Endodermal cell (in vitro differentiated cells): ENCODE results near the gene PIRT. TPM values are rescaled to one million over a fixed set of nuclear protein-coding genes. Genes with fewer than 3 reads are reported as not detected.

Source experiments
- DNase-seq: peaks from one replicate; pipeline ENCODE4 v3.0.0-alpha.2; 2017
- H3K27ac ChIP-seq: 2 replicates; pipeline ENCODE4 v1.5.1; 2013; ENCODE audit warnings: mild to moderate bottlenecking, low read depth, low read length, moderate library complexity
- H3K27me3 ChIP-seq: 2 replicates; pipeline ENCODE4 v1.6.1; 2013; ENCODE audit warnings: mild to moderate bottlenecking, low read length, moderate library complexity; ENCODE audit not compliant: insufficient read depth, control insufficient read depth, poor library complexity, severe bottlenecking
- H3K36me3 ChIP-seq: 2 replicates; pipeline ENCODE4 v1.7.0; 2013; ENCODE audit warnings: mild to moderate bottlenecking, low read length, moderate library complexity; ENCODE audit not compliant: control insufficient read depth, insufficient read depth
- H3K4me1 ChIP-seq: one replicate; pipeline ENCODE4 v1.7.0; 2013; ENCODE audit warnings: low read length; ENCODE audit not compliant: control insufficient read depth, insufficient read depth
- H3K4me3 ChIP-seq: 2 replicates; pipeline ENCODE4 v1.5.1; 2013; ENCODE audit warnings: mild to moderate bottlenecking, low read length, moderate library complexity
- H3K9ac ChIP-seq: 2 replicates; pipeline ENCODE4 v1.6.1; 2013; ENCODE audit warnings: mild to moderate bottlenecking, low read length, moderate library complexity; ENCODE audit not compliant: poor library complexity, severe bottlenecking; ENCODE audit errors: extremely low read depth
- H3K9me3 ChIP-seq: 2 replicates; pipeline ENCODE4 v1.6.1; 2013; ENCODE audit warnings: mild to moderate bottlenecking, low read length, moderate library complexity; ENCODE audit not compliant: control insufficient read depth
- H3K27ac Mint-ChIP-seq: 2 replicates; pipeline ENCODE4 v1.8.0; 2020; ENCODE audit warnings: mixed read lengths
- H3K27me3 Mint-ChIP-seq: 2 replicates; pipeline ENCODE4 v1.8.0; 2021; ENCODE audit warnings: mild to moderate bottlenecking, mixed read lengths; ENCODE audit not compliant: insufficient read depth
- H3K36me3 Mint-ChIP-seq: 2 replicates; pipeline ENCODE4 v1.8.0; 2020; ENCODE audit warnings: low read depth, mixed read lengths
- H3K4me1 Mint-ChIP-seq: 2 replicates; pipeline ENCODE4 v1.8.0; 2020; ENCODE audit warnings: mixed read lengths
- H3K4me3 Mint-ChIP-seq: 2 replicates; pipeline ENCODE4 v1.8.0; 2020; ENCODE audit warnings: mild to moderate bottlenecking, moderate library complexity, mixed read lengths
- H3K9me3 Mint-ChIP-seq: 2 replicates; pipeline ENCODE4 v1.8.0; 2020; ENCODE audit warnings: mild to moderate bottlenecking, mixed read lengths
- WGBS, 2 experiments: methylation state at CpG; one replicate each; pipeline versions ENCODE4 v1.1.5 to v1.1.7; 2013; ENCODE audit warnings: missing lambda C conversion rate in 2 of 2, mixed read lengths in 1 of 2; ENCODE audit not compliant: insufficient coverage in 1 of 2, insufficient read length in 1 of 2; 5-methylcytosine and 5-hydroxymethylcytosine counted together
- total RNA-seq, 2 donors: library from RNA; stranded (reverse); fragmentation: NEBNext Ultra II Directional in 1 of 2; extraction: Animal tissue kit (Norgen Biotek cat#: 25700) in 1 of 2; gene quantifications; 2 replicates in 1 of 2; 3 replicates in 1 of 2; pipeline ENCODE4 v1.2.1, GENCODE V29; 2021
- TF ChIP-seq, protein P1 (sequence below): fragments of 200-600 bp; sonication (generic); conservative IDR thresholded peaks from 2 replicates; pipeline ENCODE4 v1.5.0; 2021; ENCODE audit warnings: antibody characterized with exemption, mild to moderate bottlenecking

The PIRT gene
- total RNA-seq, 2 donors from 2014 or later, result not detected

DNA sequence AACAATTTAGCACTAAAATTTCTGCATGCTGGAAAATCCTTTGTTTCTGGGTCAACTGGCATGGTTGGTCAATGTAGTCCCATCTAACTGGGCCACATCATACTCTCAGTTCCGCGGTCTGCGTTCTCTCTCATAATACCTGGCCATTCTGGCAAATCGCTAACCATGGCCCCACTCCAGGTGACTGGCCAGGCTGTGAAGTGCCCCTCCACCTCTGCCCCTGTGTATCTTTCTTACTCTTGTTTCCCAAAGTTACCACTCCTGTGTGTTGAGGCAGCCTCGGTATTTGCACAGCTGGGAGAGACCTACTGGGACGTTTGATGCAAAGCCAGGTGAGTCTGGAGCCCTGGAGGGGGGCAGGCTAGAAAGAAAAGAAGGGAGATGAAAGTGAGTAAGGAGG is 32.0 kb downstream of the PIRT start:
- H3K27me3 Mint-ChIP-seq, result peaks cover 3% of the 10 kb centered on the region
- no peak overlapping the region for H3K4me3 Mint-ChIP-seq
- H3K9me3 Mint-ChIP-seq, result no peaks in the 10 kb centered on the region
- TF ChIP-seq, protein P1, sequence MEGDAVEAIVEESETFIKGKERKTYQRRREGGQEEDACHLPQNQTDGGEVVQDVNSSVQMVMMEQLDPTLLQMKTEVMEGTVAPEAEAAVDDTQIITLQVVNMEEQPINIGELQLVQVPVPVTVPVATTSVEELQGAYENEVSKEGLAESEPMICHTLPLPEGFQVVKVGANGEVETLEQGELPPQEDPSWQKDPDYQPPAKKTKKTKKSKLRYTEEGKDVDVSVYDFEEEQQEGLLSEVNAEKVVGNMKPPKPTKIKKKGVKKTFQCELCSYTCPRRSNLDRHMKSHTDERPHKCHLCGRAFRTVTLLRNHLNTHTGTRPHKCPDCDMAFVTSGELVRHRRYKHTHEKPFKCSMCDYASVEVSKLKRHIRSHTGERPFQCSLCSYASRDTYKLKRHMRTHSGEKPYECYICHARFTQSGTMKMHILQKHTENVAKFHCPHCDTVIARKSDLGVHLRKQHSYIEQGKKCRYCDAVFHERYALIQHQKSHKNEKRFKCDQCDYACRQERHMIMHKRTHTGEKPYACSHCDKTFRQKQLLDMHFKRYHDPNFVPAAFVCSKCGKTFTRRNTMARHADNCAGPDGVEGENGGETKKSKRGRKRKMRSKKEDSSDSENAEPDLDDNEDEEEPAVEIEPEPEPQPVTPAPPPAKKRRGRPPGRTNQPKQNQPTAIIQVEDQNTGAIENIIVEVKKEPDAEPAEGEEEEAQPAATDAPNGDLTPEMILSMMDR, result no peak
- Histone ChIP-seq H3K4me3 (no peak overlapping the region), H3K27ac (no peak overlapping the region), H3K9ac (no peak overlapping the region), H3K9me3 (no peaks in the 10 kb centered on the region), H3K4me1 (no peaks in the 10 kb centered on the region), H3K36me3 (no peaks in the 10 kb centered on the region), H3K27me3 (no peaks in the 10 kb centered on the region)
- no peaks in the 10 kb centered on the region for H3K36me3 Mint-ChIP-seq
- H3K4me1 Mint-ChIP-seq, result peaks cover 9% of the 10 kb centered on the region
- WGBS, 2 experiments, result 92 to 96% methylated on average over 4 to 6 of the region's 6 CpGs
- DNase-seq, result no peak
- no peak overlapping the region for H3K27ac Mint-ChIP-seq

DNA sequence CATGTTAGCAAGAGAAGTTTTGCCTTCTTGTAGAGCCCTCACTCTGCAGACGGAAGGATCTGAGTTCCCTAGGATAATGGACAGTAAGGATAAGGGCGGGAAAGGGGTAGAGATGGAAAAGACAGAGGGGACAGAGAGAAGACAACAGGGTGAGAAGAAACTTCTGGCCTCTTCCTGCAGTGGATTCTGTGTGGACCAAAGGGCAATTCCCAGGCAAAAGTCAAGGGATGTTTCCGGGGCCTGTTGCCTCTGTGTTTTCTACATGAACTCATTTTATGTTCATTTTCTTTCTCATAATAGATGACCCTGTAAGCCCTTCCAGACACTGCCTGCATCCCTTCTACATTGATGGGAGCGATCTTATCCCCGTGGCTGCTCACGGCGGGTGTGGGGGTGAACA is 33.3 kb downstream of the PIRT start:
- no peak for DNase-seq
- no peak overlapping the region for H3K4me3 Mint-ChIP-seq
- H3K9ac ChIP-seq, result no peak overlapping the region
- no peaks in the 10 kb centered on the region for H3K9me3 ChIP-seq
- no peaks in the 10 kb centered on the region for H3K36me3 ChIP-seq
- H3K9me3 Mint-ChIP-seq, result no peaks in the 10 kb centered on the region
- WGBS, 2 experiments, result 93 to 97% methylated on average over 3 to 7 of the region's 7 CpGs
- peaks cover 3% of the 10 kb centered on the region for H3K27me3 Mint-ChIP-seq
- H3K27me3 ChIP-seq, result no peaks in the 10 kb centered on the region
- peaks cover 9% of the 10 kb centered on the region for H3K4me1 Mint-ChIP-seq
- H3K27ac ChIP-seq, result no peak overlapping the region
- H3K27ac Mint-ChIP-seq, result no peak overlapping the region
- TF ChIP-seq, protein P1, result no peak
- no peaks in the 10 kb centered on the region for H3K36me3 Mint-ChIP-seq
- no peaks in the 10 kb centered on the region for H3K4me1 ChIP-seq
- no peak overlapping the region for H3K4me3 ChIP-seq

DNA sequence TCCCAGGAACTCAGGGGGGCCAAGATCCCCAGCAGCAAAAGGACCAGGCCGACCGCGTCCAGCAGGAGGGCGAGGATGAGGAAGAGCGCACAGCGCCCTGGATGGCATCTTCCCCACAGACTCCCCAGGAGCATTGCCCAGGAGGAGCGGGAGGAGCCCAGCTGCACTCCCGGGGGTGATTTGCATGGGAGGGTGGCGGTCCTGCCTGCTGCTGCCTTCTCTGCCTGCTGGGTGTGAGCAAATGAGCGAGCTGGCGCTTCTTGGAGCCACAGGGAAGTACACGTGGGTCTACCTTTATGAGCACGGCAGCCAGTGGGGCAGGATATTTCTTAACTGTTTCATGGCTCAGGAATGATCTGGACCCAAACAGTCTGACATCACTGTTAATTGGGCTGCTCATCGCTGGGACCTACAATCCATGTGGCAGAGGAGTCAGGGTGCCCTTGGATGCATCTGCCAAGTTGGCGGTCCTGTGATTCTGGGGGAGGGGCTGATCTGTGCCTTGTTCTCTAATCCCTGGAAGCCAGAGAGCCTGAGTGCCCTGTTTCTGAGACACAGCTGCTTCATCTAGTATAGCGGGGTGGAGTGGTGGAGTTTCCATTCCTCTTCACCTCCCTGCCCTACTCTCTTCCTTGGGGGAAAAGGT is 33.9 kb downstream of the PIRT start, which contains the start of gene TMEM238L:
TMEM238L (minus strand) TSS at position 270 of the 646 bp plus-strand sequence; CDS start at position 134, 136 bp downstream.
- DNase-seq, result no peak
- Mint-ChIP-seq H3K27ac (no peak within 1 kb of the TSS), H3K36me3 (no peaks in the 10 kb centered on the region), H3K4me1 (peaks cover 9% of the 10 kb centered on the region), H3K27me3 (peaks cover 3% of the 10 kb centered on the region), H3K9me3 (no peaks in the 10 kb centered on the region), H3K4me3 (no peak within 1 kb of the TSS)
- Histone ChIP-seq H3K4me1 (no peaks in the 10 kb centered on the region), H3K27ac (no peak within 1 kb of the TSS), H3K27me3 (no peaks in the 10 kb centered on the region), H3K36me3 (no peaks in the 10 kb centered on the region), H3K9me3 (no peaks in the 10 kb centered on the region), H3K4me3 (no peak within 1 kb of the TSS), H3K9ac (no peak within 1 kb of the TSS)
- TF ChIP-seq, protein P1, result no peak
- WGBS, 2 experiments, result 86 to 87% methylated on average over 11 to 16 of the region's 16 CpGs
